Mononuclear cell (primary cell): ENCODE measurements around the gene TACC2. TPM values are rescaled to one million over a fixed set of nuclear protein-coding genes. Genes with fewer than 3 reads are reported as not detected.
"Not testable (repeated sequence)": the region's sequence is repeated elsewhere in the genome, so short reads cannot be mapped to it uniquely, and the experiment has no call there.

ENCODE experiments used
- H3K27me3 ChIP-seq: 2 replicates; pipeline ENCODE4 v1.6.0; 2011; ENCODE audit warnings: low read length, control low read depth; ENCODE audit not compliant: insufficient read depth
- H3K4me1 ChIP-seq: 2 replicates; pipeline ENCODE4 v1.5.1; 2011; ENCODE audit warnings: mild to moderate bottlenecking, low read length, control low read depth; ENCODE audit not compliant: insufficient read depth
- H3K4me3 ChIP-seq: 2 replicates; pipeline ENCODE4 v1.5.1; 2011; ENCODE audit warnings: mild to moderate bottlenecking, low read length, moderate library complexity
- H3K9me3 ChIP-seq: 2 replicates; pipeline ENCODE4 v1.5.1; 2011; ENCODE audit warnings: low read depth, mild to moderate bottlenecking, control low read depth, low read length
- total RNA-seq: library from RNA; depleted of rRNA; stranded (reverse); fragments of >200 nt; gene quantifications from one replicate; pipeline ENCODE4 v1.2.3, GENCODE V29; 2012

The TACC2 gene
- total RNA-seq, 1 donor: not detected

GRCh38 chr10:122188706-122189105 is 199.7 kb downstream of the TACC2 start:
- Histone ChIP-seq H3K9me3 (no peaks in the 10 kb centered on the region), H3K4me1 (no peaks in the 10 kb centered on the region), H3K4me3 (no peak overlapping the region), H3K27me3 (no peaks in the 10 kb centered on the region)

- Histone ChIP-seq H3K27me3 (no peaks in the 10 kb centered on the region), H3K9me3 (no peaks in the 10 kb centered on the region), H3K4me3 (no peak overlapping the region), H3K4me1 (no peaks in the 10 kb centered on the region)
Observed at GRCh38 chr10:122189185-122189584, 200.2 kb downstream of the TACC2 start.

DNA sequence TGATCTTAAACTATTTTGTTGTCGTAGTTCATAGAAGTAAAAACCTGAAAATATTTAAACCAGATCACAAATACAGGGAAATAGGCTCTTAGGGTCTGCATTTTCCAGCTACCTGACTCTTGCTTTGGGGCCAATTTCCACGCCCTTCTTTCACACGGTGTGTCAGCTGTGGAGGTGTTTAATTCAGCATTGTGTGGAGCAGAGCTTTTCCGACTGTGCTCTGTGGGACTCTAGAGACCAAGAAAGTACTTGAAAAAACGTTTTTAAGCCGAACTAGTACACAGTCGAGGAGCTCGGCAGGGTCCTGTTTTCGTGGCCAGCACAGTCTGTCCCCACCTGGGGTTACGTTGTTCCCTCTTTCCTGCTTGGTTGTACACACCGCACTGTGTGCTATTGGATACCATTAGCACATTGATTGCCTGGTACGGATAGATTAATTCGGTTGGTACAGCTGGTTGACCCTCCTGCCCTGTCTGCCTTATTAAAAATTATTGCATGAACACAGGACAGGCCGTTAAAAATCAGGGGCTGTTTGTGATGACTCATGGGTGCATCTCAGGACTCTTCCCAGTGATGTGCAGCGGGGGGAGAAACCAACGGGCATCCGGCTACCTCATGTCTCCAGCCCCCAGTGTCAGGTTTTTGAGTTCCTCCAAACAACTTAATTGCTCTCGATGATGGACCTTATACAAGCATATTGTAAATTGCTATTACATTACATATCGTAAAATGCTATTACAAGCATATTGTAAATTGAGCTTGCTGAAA is 201.4 kb downstream of the TACC2 start:
- Histone ChIP-seq H3K9me3 (no peaks in the 10 kb centered on the region), H3K27me3 (no peaks in the 10 kb centered on the region), H3K4me1 (no peaks in the 10 kb centered on the region), H3K4me3 (no peak overlapping the region)

DNA sequence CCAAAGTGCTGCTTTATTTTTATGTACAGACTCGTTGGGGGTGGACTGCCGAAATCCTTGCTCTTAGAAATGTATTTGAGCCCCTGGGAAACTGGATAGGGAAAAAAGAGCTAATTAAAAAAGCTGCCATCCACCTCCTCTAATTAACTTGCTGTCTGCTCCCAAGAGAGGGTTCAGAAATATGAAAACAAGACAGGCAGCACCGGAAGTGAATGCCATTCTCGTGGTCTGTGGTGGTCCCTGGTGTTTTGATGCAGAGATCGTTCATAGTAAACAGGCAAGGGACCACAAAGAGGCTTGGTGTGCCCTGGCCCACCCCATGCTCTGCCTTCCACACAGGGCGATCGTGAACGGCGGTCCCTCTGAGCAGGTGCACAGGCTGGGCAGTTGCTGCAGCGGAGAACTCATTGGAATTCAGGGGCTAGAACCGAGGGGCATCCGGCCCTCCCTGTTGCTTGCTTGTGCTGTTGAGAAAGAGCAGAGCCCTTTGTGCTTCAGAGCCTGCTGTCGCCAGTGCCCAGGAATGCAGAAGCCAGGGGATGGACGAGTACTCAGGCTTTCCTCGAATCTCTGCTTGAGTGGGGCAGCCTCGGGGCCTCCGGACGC is 203.1 kb downstream of the TACC2 start:
- Histone ChIP-seq H3K27me3 (no peaks in the 10 kb centered on the region), H3K4me1 (no peaks in the 10 kb centered on the region), H3K9me3 (no peaks in the 10 kb centered on the region), H3K4me3 (no peak overlapping the region)

DNA sequence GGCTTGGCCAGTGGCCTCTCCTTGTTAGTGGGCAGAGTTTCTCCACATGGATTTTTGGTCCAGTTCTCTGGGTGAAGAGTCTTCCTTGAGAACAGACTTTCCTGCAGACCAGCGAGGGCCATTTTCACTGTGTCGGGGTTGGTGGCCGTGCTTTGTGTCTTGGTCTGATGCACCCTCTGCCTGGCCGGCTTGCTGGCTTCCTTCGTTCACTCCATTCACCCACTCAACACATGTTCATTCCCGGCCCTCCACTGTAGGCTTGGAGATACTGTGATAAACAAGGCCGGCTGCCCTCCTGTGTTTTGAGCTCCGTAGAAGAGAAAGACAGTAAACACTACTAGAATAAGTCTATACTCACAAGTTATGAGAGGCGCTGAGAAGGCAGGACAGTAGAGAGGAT is 205.3 kb downstream of the TACC2 start:
- Histone ChIP-seq H3K9me3 (no peaks in the 10 kb centered on the region), H3K4me1 (no peaks in the 10 kb centered on the region), H3K27me3 (no peaks in the 10 kb centered on the region), H3K4me3 (no peak overlapping the region)

- Histone ChIP-seq H3K27me3 (no peaks in the 10 kb centered on the region), H3K4me1 (no peaks in the 10 kb centered on the region), H3K4me3 (no peak overlapping the region), H3K9me3 (no peaks in the 10 kb centered on the region)
Observed at GRCh38 chr10:122196218-122196617, 207.3 kb downstream of the TACC2 start.

DNA sequence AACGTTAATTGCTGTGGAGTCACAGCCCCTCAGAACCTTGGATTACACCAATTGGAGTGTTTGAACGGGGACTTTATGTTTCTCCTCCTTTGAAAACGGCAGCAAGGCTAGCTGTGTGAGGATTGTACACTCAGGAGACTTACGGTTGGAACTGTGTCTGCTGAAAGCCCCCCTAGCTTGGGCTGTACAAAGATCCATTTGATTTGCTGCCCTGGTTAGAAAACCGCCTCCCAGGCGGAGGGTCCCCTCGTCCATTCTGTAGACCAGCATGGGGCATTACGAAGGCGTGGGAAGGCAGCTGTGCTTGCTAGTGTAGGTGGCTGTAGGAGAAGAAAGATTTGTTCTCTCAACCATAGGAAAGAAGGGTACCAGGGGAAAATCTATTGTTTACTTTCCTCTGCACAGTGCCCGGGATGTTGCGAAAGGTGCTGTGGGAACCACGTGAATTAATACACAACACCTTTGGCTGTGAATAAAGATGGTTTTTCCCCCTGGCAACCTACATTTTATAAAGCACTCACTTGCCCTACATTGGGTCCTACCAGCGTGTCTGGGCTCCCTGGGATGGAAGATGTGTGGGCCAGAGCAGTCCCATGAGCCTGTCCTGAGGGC is 208.8 kb downstream of the TACC2 start:
- Histone ChIP-seq H3K27me3 (no peaks in the 10 kb centered on the region), H3K4me1 (no peaks in the 10 kb centered on the region), H3K9me3 (no peaks in the 10 kb centered on the region), H3K4me3 (no peak overlapping the region)

DNA sequence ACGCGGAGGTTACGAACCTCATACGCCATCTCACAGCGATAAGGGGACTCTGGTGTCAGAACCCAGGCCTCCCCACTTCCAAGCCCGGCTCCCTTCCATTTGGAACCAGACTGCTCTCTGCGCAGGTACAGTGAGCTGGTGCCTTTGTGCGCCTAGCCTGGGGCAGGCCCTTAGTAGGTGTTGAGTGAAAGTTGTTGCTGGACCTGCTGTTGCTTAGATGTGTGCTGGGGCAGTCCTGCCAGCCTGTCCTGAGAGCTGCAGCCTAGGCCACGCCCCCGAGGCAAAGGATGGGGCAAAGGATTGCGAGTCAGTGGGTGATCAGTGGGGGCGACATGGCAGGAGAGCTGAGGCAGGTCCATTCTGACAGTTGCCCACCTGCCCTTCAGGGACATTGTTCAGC is 209.7 kb downstream of the TACC2 start:
- Histone ChIP-seq H3K4me1 (no peaks in the 10 kb centered on the region), H3K27me3 (no peaks in the 10 kb centered on the region), H3K4me3 (no peak overlapping the region), H3K9me3 (no peaks in the 10 kb centered on the region)

DNA sequence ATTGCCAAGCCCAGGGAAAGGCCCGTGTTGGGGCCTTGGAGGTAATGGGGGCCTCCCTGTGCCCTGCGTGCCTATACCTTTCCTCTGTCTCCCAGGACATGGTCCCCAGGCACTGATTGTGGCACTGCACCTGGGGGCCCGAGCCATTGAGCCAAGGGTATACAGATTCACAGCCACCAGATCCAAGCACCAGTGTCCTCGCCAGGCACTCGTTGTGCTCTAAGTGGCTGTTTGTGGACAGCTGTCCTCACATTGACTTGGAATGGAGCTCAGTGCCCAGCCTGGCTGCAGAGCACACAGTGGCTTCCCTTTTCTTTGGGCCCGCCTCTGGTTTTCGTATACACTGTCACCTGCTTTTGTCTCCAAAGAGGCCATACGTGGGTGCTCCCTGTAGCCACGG is 210.1 kb downstream of the TACC2 start:
- no peaks in the 10 kb centered on the region for H3K4me1 ChIP-seq
- no peaks in the 10 kb centered on the region for H3K9me3 ChIP-seq
- no peaks in the 10 kb centered on the region for H3K27me3 ChIP-seq
- H3K4me3 ChIP-seq: no peak overlapping the region

DNA sequence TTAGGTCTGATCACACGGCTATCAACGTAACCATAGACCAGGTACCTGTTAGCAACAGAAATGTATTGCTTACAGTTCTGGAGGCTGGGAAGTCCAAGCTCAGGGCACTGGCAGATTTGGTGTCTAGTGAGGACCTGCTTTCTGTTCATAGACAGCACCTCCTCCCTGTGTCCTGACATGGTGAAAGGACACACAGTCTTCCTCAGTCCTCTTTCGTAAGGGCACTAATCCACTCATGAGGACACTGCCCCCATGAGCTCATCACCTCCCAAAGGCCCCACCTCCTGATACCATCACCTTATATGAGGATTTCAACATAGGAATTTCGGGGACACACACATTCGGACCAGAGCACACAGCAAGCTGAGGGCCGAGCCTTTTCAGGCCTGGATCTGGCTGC is 210.7 kb downstream of the TACC2 start:
- Histone ChIP-seq H3K4me3 (no peak overlapping the region), H3K4me1 (no peaks in the 10 kb centered on the region)

DNA sequence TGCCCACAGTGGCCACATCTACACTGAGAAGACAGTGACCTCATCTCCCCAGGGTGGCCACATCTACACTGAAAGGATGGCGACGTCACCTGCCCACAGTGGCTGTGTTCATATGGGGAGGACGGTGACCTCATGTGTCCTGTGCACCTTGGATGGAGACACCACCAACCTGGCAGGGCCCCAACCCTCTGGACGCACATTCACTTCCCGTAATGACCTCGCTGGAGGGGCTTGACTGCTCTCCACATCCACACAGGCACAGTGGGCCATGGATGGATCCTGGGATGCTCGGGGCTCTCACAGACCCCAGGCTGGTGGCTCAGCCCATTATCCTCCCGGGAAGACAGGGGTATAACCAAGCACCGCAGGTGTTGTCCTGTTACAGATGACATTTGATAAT is 212.4 kb downstream of the TACC2 start:
- Histone ChIP-seq H3K4me1 (no peaks in the 10 kb centered on the region), H3K9me3 (no peaks in the 10 kb centered on the region), H3K4me3 (no peak overlapping the region), H3K27me3 (no peaks in the 10 kb centered on the region)

More for the DNA sequence above, 210.7 kb downstream of the TACC2 start:
- no peaks in the 10 kb centered on the region for H3K27me3 ChIP-seq
- H3K9me3 ChIP-seq: no peaks in the 10 kb centered on the region

- H3K4me1 ChIP-seq, H3K9me3 ChIP-seq, H3K27me3 ChIP-seq, H3K4me3 ChIP-seq: not testable (repeated sequence)
Observed at GRCh38 chr10:122203180-122203579, 214.2 kb downstream of the TACC2 start.

- Histone ChIP-seq H3K4me1 (no peaks in the 10 kb centered on the region), H3K4me3 (no peak overlapping the region), H3K27me3 (no peaks in the 10 kb centered on the region), H3K9me3 (no peaks in the 10 kb centered on the region)
Observed at GRCh38 chr10:122204691-122205489, 215.9 kb downstream of the TACC2 start.

- no peaks in the 10 kb centered on the region for H3K4me1 ChIP-seq
- H3K4me3 ChIP-seq: no peak overlapping the region
- H3K27me3 ChIP-seq: no peaks in the 10 kb centered on the region
- H3K9me3 ChIP-seq: no peaks in the 10 kb centered on the region
Observed at GRCh38 chr10:122206471-122207065, 217.6 kb downstream of the TACC2 start.

- Histone ChIP-seq H3K9me3 (no peaks in the 10 kb centered on the region), H3K4me1 (no peaks in the 10 kb centered on the region), H3K4me3 (no peak overlapping the region), H3K27me3 (no peaks in the 10 kb centered on the region)
Observed at GRCh38 chr10:122207163-122207562, 218.2 kb downstream of the TACC2 start.
